ENCODE data around the gene KCTD4.

KCTD4 gene

GRCh38 chr13:45166858-45167257 lies 34.0 kb downstream of the KCTD4 start:
- DNase-seq (ENCODE audit: low read depth), result no peak
- H3K4me3 ChIP-seq (ENCODE audit: low read length), result no peak overlapping the region
- TF ChIP-seq CTCF (IDR thresholded peaks at IDR 0.05; ENCODE audit: insufficient read depth, low read depth, low read length, missing control alignments), result no peak

- TF ChIP-seq CTCF (IDR thresholded peaks at IDR 0.05; ENCODE audit: insufficient read depth, low read depth, low read length, missing control alignments), result no peak
- no peak overlapping the region for H3K4me3 ChIP-seq (ENCODE audit: low read length)
- peak; percentile 88 for DNase-seq (ENCODE audit: low read depth)
These were observed 38.0 kb downstream of the KCTD4 start for GRCh38 chr13:45162821-45163220.

GRCh38 chr13:45162194-45162593 lies 38.7 kb downstream of the KCTD4 start:
- peak; percentile 31 for DNase-seq (ENCODE audit: low read depth)
- no peak for TF ChIP-seq CTCF (IDR thresholded peaks at IDR 0.05; ENCODE audit: insufficient read depth, low read depth, low read length, missing control alignments)
- no peak overlapping the region for H3K4me3 ChIP-seq (ENCODE audit: low read length)

- TF ChIP-seq CTCF (IDR thresholded peaks at IDR 0.05; ENCODE audit: insufficient read depth, low read depth, low read length, missing control alignments), result no peak
- no peak overlapping the region for H3K4me3 ChIP-seq (ENCODE audit: low read length)
- DNase-seq (ENCODE audit: low read depth), result no peak
These were observed 44.1 kb downstream of the KCTD4 start for GRCh38 chr13:45156565-45157361.

GRCh38 chr13:45149964-45150363 lies 50.9 kb downstream of the KCTD4 start:
- H3K4me3 ChIP-seq (ENCODE audit: low read length), result no peak overlapping the region
- no peak for TF ChIP-seq CTCF (IDR thresholded peaks at IDR 0.05; ENCODE audit: insufficient read depth, low read depth, low read length, missing control alignments)
- no peak for DNase-seq (ENCODE audit: low read depth)

- no peak for TF ChIP-seq CTCF (IDR thresholded peaks at IDR 0.05; ENCODE audit: insufficient read depth, low read depth, low read length, missing control alignments)
- DNase-seq (ENCODE audit: low read depth), result peak; percentile 72
- H3K4me3 ChIP-seq (ENCODE audit: low read length), result no peak overlapping the region
These were observed 57.5 kb downstream of the KCTD4 start for GRCh38 chr13:45143346-45143751.
